HG03175 (cell line): ENCODE results near the gene HBS1L.

ENCODE experiments used
- ATAC-seq: cut with Tn5 transposase; IDR thresholded peaks from one replicate; pipeline ENCODE4 v1.9.1; 2021; ENCODE audit warnings: mild to moderate bottlenecking, moderate library complexity; ENCODE audit not compliant: unreplicated experiment

HBS1L gene

DNA sequence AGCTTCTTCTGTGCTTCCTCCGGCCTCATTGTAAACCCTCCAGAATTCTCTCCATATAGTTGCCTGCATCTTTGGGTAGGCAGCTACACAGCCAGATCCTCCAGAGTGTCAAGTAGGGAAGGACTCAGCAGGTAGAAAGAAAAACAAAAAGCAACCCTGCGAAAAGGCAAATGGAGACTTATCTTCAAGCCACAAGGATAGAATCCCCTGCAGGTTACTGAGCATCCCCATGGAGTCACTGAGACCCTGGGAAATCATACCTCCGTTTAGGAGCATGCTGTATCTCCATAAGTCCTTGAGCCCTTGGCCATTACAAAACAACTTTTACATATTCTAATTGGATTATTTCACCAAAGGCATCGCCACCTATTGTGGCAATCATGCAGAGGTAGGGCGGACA, 133.3 kb downstream of the HBS1L start:
- ATAC-seq: no peak

DNA sequence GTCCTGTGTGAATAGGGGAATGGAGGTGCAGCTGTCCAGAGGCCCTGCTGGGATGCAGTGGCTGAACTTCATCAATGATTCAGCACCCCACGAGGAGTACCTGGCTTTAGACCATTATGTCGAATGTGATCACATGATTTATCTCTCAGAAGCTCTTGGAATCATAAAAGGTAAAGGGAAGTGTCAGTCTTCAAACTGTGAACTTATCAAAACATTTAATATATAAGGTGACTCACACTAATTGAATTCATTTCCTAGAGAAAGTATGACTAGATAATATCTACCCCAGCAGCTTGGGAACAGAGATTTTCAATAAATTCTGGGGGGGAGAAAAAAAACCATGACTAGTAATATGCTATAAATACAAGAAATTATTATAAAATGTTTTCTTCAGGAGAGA, 134.2 kb downstream of the HBS1L start:
- ATAC-seq: no peak

GRCh38 chr6:134918418-134918961, 136.1 kb downstream of the HBS1L start:
- ATAC-seq: no peak

GRCh38 chr6:134911547-134911946, 143.1 kb downstream of the HBS1L start:
- no peak for ATAC-seq

DNA sequence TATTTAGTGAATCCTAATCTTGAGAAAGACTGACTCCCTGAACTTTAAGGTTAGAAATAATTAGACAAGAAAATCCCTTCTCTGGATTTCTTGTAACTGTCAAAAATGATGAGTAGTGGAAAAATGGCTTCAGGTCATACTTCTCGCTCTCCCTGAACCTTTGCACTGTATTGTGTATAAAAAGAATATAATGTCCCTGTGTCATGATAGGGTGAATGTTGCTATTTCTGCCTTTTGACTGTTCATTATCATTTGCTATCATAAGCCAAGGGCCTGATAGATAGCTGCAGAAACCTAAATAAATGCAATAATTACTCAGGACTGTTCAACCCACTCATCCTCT, 144.1 kb downstream of the HBS1L start:
- no peak for ATAC-seq
